Caco-2 (cell line): Measurements from ENCODE around the gene NUBPL. TPM values are rescaled to one million over a fixed set of nuclear protein-coding genes. Genes with fewer than 3 reads are reported as not detected.

Source experiments
- BruUV-seq: library from RNA; stranded (reverse); fragments of 400-500 nt; replicated peaks from 2 replicates; lab custom pipeline; 2021; lab: Mats Ljungman, UMichigan
- CTCF ChIA-PET: fragments of 300-600 bp; sonication (Branson Sonifier 250); formaldehyde crosslinking; loops from one replicate; lab custom pipeline; 2022; ENCODE audit warnings: antibody characterized with exemption; lab: Charles Lee
- POLR2A ChIA-PET: fragments of 300-600 bp; sonication (Branson Sonifier 250); formaldehyde crosslinking; loops from one replicate; lab custom pipeline; 2022; ENCODE audit warnings: antibody characterized with exemption; lab: Charles Lee
- DNase-seq, 2 experiments: peaks; one replicate each; pipeline versions ENCODE4 v3.0.0 to v3.0.0-alpha.2; 2020 to 2022
- H3K27me3 ChIP-seq: replicated peaks from 2 replicates; pipeline ENCODE4 v1.6.0; 2011; ENCODE audit warnings: low read length; ENCODE audit not compliant: control insufficient read depth, insufficient read depth
- H3K36me3 ChIP-seq: 2 replicates; pipeline ENCODE4 v1.5.1; 2011; ENCODE audit warnings: low read length; ENCODE audit not compliant: control insufficient read depth, insufficient read depth
- H3K4me1 ChIP-seq: fragments of 250-450 bp; sonication (Bioruptor Pico); 2 replicates; pipeline ENCODE4 v1.5.1; 2020; ENCODE audit warnings: mild to moderate bottlenecking
- H3K4me3 ChIP-seq: 2 replicates; pipeline ENCODE4 v1.5.1; 2011; ENCODE audit warnings: low read depth, mild to moderate bottlenecking, control low read depth, low read length
- H3K9me3 ChIP-seq: fragments of 250-450 bp; sonication (Bioruptor Pico); 2 replicates; pipeline ENCODE4 v1.5.1; 2020; ENCODE audit warnings: mild to moderate bottlenecking, moderate library complexity
- H3K27ac Mint-ChIP-seq: one replicate; pipeline ENCODE4 v1.8.0; 2022; ENCODE audit warnings: mixed read lengths; ENCODE audit not compliant: unreplicated experiment
- H3K27me3 Mint-ChIP-seq: one replicate; pipeline ENCODE4 v1.8.0; 2022; ENCODE audit warnings: mixed read lengths; ENCODE audit not compliant: insufficient read depth, unreplicated experiment
- H3K36me3 Mint-ChIP-seq: one replicate; pipeline ENCODE4 v1.8.0; 2022; ENCODE audit warnings: mild to moderate bottlenecking, mixed read lengths; ENCODE audit not compliant: insufficient read depth, unreplicated experiment
- H3K4me1 Mint-ChIP-seq: one replicate; pipeline ENCODE4 v1.8.0; 2022; ENCODE audit warnings: low read depth, mixed read lengths; ENCODE audit not compliant: unreplicated experiment
- H3K4me3 Mint-ChIP-seq: one replicate; pipeline ENCODE4 v1.8.0; 2022; ENCODE audit warnings: mild to moderate bottlenecking, moderate library complexity, mixed read lengths; ENCODE audit not compliant: unreplicated experiment
- H3K9me3 Mint-ChIP-seq: one replicate; pipeline ENCODE4 v1.8.0; 2022; ENCODE audit warnings: mixed read lengths; ENCODE audit not compliant: unreplicated experiment
- CTCF ChIP-seq, 2 experiments: fragments of 200-600 bp in 1 of 2; IDR thresholded peaks; 1 replicate in 1 of 2; 2 replicates in 1 of 2; pipeline versions ENCODE4 v1.5.1 to v1.8.0; 2011 to 2022; ENCODE audit warnings: antibody characterized with exemption in 1 of 2, control low read depth in 1 of 2, inconsistent platforms in 1 of 2, low read depth in 1 of 2, low read length in 1 of 2, mild to moderate bottlenecking in 1 of 2, moderate library complexity in 1 of 2; ENCODE audit not compliant: insufficient read depth in 1 of 2, severe bottlenecking in 1 of 2, unreplicated experiment in 1 of 2
- intact Hi-C: fragments of 100-400 bp; cut with micrococcal nuclease; formaldehyde crosslinking; loops from one replicate; pipeline ENCODE4 v1.10.0; 2022; ENCODE audit not compliant: unreplicated experiment
- total RNA-seq: library from RNA; stranded (reverse); gene quantifications from 2 replicates; pipeline ENCODE4 v1.2.3, GENCODE V29; 2022

Gene NUBPL
- total RNA-seq, 1 experiment from 2014 or later = 13.9 TPM

GRCh38 chr14:31777312-31777711 lies 216.1 kb downstream of the NUBPL start:
- no TSS peak for BruUV-seq
- CTCF ChIA-PET = no interaction called here
- Histone ChIP-seq H3K4me3 (no peak overlapping the region), H3K4me1 (no peaks in the 10 kb centered on the region), H3K36me3 (no peaks in the 10 kb centered on the region), H3K9me3 (peaks cover 17% of the 10 kb centered on the region), H3K27me3 (no peaks in the 10 kb centered on the region)
- intact Hi-C loops = no loop called here
- H3K27ac Mint-ChIP-seq = no peak overlapping the region
- H3K4me3 Mint-ChIP-seq = no peak overlapping the region
- POLR2A ChIA-PET = no interaction called here
- no peak for TF ChIP-seq CTCF (IDR thresholded peaks at IDR 0.05; ENCODE audit: insufficient read depth in 1 of 2, low read depth in 1 of 2, low read length in 1 of 2, severe bottlenecking in 1 of 2, unreplicated experiment in 1 of 2)
- no peaks in the 10 kb centered on the region for H3K27me3 Mint-ChIP-seq
- no peaks in the 10 kb centered on the region for H3K4me1 Mint-ChIP-seq
- H3K9me3 Mint-ChIP-seq = peaks cover 23% of the 10 kb centered on the region
- H3K36me3 Mint-ChIP-seq = no peaks in the 10 kb centered on the region
- DNase-seq = no peak

- Mint-ChIP-seq H3K9me3 (peaks cover 23% of the 10 kb centered on the region), H3K27me3 (no peaks in the 10 kb centered on the region), H3K4me1 (no peaks in the 10 kb centered on the region), H3K27ac (no peak overlapping the region), H3K4me3 (no peak overlapping the region), H3K36me3 (no peaks in the 10 kb centered on the region)
- no peak for TF ChIP-seq CTCF (IDR thresholded peaks at IDR 0.05; ENCODE audit: insufficient read depth in 1 of 2, low read depth in 1 of 2, low read length in 1 of 2, severe bottlenecking in 1 of 2, unreplicated experiment in 1 of 2)
- ChIA-PET POLR2A (no interaction called here), CTCF (no interaction called here)
- no TSS peak for BruUV-seq
- DNase-seq = no peak
- intact Hi-C loops = no loop called here
- no peaks in the 10 kb centered on the region for H3K27me3 ChIP-seq
- no peak overlapping the region for H3K4me3 ChIP-seq
- H3K36me3 ChIP-seq = no peaks in the 10 kb centered on the region
- peaks cover 17% of the 10 kb centered on the region for H3K9me3 ChIP-seq
- H3K4me1 ChIP-seq = no peaks in the 10 kb centered on the region
These were observed 220.4 kb downstream of the NUBPL start for GRCh38 chr14:31781578-31781977.

- no peak for DNase-seq
- Mint-ChIP-seq H3K4me3 (no peak overlapping the region), H3K9me3 (peaks cover 10% of the 10 kb centered on the region), H3K27ac (no peak overlapping the region), H3K27me3 (no peaks in the 10 kb centered on the region), H3K4me1 (peaks cover 8% of the 10 kb centered on the region), H3K36me3 (no peaks in the 10 kb centered on the region)
- POLR2A ChIA-PET = no interaction called here
- H3K36me3 ChIP-seq = no peaks in the 10 kb centered on the region
- no TSS peak for BruUV-seq
- intact Hi-C loops = no loop called here
- TF ChIP-seq CTCF (IDR thresholded peaks at IDR 0.05; ENCODE audit: insufficient read depth in 1 of 2, low read depth in 1 of 2, low read length in 1 of 2, severe bottlenecking in 1 of 2, unreplicated experiment in 1 of 2) = no peak
- H3K9me3 ChIP-seq = peaks cover 17% of the 10 kb centered on the region
- no peaks in the 10 kb centered on the region for H3K27me3 ChIP-seq
- CTCF ChIA-PET = no interaction called here
- peaks cover 10% of the 10 kb centered on the region for H3K4me1 ChIP-seq
- H3K4me3 ChIP-seq = no peak overlapping the region
These were observed 224.4 kb downstream of the NUBPL start for GRCh38 chr14:31785574-31785973.
